Stimulated activated naive CD4-positive, alpha-beta T cell treated with Interleukin-2 at 50 U/mL for 16 hours (primary cell): ENCODE data around the gene DAB2IP.
"Not testable (repeated sequence)": the region's sequence is repeated elsewhere in the genome, so short reads cannot be mapped to it uniquely, and the experiment has no call there.

Experiments used
- DNase-seq: peaks from one replicate; lab custom pipeline; 2025; lab: John Stamatoyannopoulos, UW

Gene DAB2IP

DNA sequence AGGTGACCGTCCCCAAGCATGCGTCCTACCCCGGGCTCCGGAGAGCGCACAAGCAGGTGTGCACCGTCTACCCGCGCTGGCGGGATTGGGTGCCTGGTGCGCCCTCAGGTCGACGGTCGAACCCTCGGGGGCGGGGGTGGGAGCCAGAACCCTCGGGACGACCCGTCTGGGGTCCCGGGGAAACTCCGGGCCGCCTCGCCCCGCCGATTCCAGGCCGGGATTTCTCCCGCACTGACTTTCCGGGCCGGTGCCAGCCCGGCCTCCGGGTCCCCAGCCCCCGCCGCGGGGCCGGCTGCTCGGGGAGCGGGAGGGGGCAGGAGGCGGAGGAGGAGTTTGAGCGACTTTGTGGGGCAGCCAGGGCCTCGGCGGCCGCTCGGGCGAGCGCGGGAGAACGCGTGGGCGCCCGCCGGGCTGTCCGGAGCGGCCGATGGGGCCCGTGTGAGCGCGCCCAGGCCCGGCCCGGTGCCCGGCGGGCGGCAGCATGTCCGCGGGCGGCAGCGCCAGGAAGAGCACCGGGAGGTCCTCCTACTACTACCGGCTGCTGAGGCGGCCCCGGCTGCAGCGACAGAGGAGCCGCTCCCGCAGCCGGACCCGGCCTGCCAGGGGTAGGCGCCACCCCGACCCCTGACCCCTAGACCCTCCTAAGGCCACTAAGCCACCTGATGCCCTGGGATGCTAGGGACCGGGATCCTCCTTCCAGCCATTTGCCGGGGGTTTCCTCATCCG, at the start of gene DAB2IP:
Gene DAB2IP, plus strand, starts transcription at position 340 of the 726 bp plus-strand sequence. Its CDS starts 142 bp downstream, at position 482.
- no peak for DNase-seq

- no peak for DNase-seq
Measured at GRCh38 chr9:121603028-121603427, 48.4 kb upstream of the DAB2IP start.

GRCh38 chr9:121604242-121604641, 47.2 kb upstream of the DAB2IP start:
- DNase-seq, result no peak

GRCh38 chr9:121604654-121605053, 46.8 kb upstream of the DAB2IP start:
- DNase-seq, result no peak

DNA sequence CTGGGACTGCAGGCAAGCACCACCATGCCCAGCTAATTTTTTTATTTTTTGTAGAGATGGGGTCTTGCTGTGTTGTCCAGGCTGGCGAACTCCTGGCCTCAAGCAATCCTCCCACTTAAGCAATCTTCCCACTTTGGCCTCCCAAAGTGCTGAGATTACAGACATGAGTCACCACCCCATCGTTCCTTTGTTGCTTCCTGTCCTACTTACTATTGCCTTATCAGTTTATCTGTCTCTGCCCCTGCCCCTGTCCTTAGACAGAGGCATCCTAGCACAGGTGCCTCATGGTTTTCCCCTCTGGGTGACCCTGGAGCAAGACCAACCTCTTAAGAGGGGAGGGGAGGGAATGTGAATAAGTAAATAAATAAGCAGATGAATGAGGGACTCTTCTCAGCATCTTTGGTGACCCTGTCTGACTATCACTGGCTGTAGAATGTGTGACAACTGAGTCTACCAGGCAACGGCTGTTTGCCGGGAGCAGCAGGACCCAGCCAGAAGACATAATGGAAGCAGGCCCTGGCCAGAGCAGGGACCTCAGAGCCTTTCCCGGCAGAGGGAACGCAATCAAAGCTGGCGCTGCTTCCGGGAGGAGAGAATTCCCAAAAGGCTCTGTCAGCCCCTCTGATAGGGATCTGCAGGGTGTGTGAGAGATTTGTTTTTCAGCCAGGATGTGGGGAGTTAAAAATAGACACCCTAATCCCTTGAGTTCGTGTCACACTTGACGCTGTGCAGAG, 43.8 kb upstream of the DAB2IP start:
- no peak for DNase-seq

- DNase-seq, result no peak
Measured at GRCh38 chr9:121608168-121608853, 43.1 kb upstream of the DAB2IP start.

- DNase-seq, result no peak
Measured at GRCh38 chr9:121609822-121610637, 41.4 kb upstream of the DAB2IP start.

DNA sequence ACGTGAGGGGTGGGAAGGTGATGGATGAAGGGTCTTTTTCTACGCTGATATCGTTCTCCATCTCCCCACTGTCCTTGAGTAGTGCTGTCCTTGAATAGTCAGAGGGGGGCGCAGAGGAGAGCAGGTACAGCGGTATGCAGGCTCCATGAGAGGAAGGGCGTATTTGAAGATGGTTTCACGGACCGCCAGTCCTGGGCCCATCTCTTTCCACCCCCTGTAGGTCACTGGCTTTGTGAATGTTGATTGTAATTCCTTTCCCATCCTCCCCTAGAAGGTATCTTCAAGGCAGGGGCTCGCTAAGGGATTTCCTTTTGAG, 40.8 kb upstream of the DAB2IP start:
- DNase-seq, result no peak

DNA sequence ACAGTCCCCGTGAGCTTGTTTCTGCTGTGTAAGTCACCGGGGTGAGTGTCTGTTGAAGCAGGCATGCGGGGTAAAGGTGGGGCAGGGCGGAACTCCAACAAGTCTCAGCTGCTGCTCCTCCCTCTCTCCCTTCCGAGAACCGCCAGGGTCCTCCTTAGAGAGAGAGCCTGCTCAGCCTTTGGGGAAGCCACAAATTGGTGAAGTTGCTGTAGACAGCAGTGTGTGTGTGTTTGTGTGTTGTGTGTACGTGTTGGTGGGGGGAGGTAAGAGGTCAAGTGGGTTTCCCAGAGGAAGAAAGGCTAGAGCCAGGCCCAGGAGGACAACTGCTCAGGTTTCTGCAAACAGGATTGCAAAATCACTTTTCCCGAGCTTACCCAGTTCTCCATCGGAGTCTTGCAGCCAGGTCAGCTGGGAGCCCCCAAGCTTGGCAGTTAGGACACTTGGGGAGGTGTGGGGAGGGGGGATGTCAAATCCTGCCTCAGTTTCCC, 38.9 kb upstream of the DAB2IP start:
- DNase-seq, result no peak

GRCh38 chr9:121613009-121613752, 38.3 kb upstream of the DAB2IP start:
- no peak for DNase-seq

- DNase-seq, result no peak
Measured at GRCh38 chr9:121616123-121616755, 35.2 kb upstream of the DAB2IP start.

DNA sequence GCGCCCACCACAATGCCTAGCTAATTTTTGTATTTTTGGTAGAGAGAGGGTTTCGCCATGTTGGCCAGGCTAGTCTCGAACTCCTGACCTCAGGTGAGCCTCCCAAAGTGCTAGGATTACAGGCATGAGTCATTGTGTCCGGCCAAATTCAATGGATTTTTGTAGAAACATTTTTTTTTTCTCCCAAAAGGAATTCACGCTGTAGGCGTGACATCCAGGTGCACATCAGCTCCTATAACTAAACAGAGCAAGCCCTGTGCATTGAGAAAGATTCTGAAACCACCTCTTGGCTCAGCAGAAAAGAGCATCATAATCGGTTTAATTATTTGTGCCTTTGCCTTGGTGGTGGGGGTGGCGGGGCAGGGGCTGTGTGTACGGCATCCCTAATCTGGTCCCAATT, 32.9 kb upstream of the DAB2IP start:
- DNase-seq, result no peak

GRCh38 chr9:121618910-121619309, 32.5 kb upstream of the DAB2IP start:
- DNase-seq, result not testable (repeated sequence)

DNA sequence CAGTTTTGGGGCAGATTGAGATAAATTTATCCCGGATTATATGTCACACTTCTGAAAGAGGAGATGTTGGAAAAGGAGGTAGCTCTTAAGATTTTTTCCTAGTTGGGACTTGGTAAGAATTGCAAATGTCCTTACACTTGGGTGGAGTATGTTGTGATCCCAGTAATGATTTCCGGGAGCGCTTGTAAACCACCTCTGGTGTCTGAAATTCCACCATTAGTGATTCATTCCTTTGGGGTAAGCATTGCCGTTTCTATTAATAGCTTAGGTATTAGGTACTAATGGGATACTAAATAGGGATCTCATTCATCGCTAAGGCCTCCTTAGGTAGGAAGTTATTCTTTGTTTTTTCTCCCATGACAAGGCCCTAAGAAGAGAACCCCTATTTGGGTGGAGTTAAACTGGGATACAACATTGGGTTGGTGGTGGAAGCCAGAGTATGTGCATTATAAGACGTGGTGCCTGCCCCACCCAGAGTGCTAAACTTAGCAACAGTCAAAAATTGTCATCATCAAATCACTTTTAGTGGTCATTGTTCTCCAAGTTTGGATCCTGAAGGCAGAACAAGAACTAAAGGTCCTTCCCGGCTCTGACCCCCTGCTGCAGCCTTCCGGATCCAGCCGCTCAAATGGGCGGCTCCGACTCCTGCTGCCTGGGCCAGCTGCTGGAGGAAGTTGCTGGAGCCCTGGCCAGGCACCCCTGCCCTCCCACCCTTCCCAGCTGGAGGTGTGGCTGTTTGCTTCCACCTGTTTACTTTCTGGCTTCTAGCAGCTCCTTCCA, 31.7 kb upstream of the DAB2IP start:
- no peak for DNase-seq

DNA sequence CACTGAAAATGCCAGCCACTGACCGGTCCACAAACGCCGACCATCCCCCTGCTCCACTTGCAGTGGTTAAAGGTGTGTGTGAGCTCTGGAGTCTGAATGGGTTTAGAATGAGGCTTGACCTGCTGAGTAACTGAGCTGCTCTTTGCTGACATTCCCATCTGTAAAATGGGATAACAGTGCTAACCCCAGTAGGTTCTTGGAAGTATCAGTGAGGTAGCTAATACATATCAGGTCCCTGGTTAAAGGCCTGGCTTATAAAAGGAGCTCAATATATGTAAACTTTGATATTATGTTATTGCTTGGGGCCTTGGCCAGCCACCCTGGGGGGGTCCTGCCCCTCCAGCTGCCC, 31.1 kb upstream of the DAB2IP start:
- no peak for DNase-seq

DNA sequence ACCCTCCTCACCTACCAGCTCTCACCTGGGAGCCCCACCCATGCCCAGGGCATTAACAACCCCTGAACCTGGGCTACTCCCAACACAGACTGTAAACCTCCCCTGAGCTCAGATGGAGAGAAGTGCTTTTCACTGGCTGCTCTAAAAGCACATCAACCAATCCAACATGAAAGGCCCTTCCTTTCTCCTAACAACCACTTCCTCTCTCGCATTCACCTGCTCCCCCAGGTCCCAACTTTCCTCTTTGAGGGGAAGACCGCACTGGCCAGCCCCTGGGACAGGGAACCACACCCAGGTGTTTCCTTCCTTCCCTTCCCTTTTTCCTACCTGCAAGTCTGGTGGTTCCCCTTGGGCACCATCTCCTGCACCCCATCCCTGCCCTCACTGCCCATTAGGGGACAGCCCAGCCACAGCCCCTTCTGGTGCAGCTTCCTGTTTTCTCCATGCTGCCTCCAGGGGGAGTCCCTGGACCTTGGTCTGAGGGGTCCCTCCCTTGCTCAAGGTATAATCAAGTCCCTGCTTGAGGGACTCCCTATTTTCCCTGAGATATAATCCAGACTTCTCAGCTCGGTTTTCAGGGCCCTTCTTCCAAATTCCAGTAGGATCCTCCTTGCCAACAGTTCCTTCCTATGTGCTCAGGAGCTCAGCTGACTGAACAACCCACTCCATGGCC, 30.5 kb upstream of the DAB2IP start:
- DNase-seq, result no peak

GRCh38 chr9:121622387-121623203, 28.8 kb upstream of the DAB2IP start:
- DNase-seq, result no peak

DNA sequence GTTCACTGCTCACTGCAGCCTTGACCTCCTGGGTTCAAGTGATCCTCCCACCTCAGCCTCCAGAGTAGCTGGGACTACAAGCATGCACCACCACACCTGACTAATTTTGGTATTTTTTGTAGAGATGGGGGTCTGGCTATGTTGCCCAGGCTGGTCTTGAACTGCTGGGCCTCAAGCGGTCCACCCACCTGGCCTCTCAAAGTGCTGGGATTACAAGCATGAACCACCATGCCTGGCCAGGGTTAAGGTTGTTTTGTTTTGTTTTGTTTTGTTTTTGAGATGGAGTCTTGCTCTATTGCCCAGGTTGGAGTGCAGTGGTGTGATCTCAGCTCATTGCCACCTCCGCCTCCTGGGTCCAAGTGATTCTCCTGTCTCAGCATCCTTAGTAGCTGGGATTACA, 28.0 kb upstream of the DAB2IP start:
- not testable (repeated sequence) for DNase-seq

GRCh38 chr9:121625590-121625989, 25.8 kb upstream of the DAB2IP start:
- no peak for DNase-seq
